HUES48 (cell line): Measurements from ENCODE around the gene DUOX1.

Source experiments
- H3K27ac ChIP-seq: one replicate; pipeline ENCODE4 v1.7.0; 2013; ENCODE audit warnings: low read depth, low read length, inconsistent platforms
- H3K27me3 ChIP-seq: 2 replicates; pipeline ENCODE4 v1.6.1; 2013; ENCODE audit warnings: mild to moderate bottlenecking, low read length; ENCODE audit not compliant: control insufficient read depth, insufficient read depth
- H3K36me3 ChIP-seq: 2 replicates; pipeline ENCODE4 v1.6.1; 2013; ENCODE audit warnings: low read length; ENCODE audit not compliant: control insufficient read depth, insufficient read depth
- H3K4me1 ChIP-seq: 2 replicates; pipeline ENCODE4 v1.6.1; 2013; ENCODE audit warnings: mild to moderate bottlenecking, low read length; ENCODE audit not compliant: control insufficient read depth, insufficient read depth
- H3K4me3 ChIP-seq: 2 replicates; pipeline ENCODE4 v1.5.1; 2013; ENCODE audit warnings: mild to moderate bottlenecking, low read depth, low read length
- H3K9ac ChIP-seq: 2 replicates; pipeline ENCODE4 v1.6.1; 2013; ENCODE audit warnings: mild to moderate bottlenecking, low read depth, low read length, moderate library complexity
- H3K9me3 ChIP-seq: 2 replicates; pipeline ENCODE4 v1.6.1; 2013; ENCODE audit warnings: low read length; ENCODE audit not compliant: control insufficient read depth, insufficient read depth

DUOX1 gene

DNA sequence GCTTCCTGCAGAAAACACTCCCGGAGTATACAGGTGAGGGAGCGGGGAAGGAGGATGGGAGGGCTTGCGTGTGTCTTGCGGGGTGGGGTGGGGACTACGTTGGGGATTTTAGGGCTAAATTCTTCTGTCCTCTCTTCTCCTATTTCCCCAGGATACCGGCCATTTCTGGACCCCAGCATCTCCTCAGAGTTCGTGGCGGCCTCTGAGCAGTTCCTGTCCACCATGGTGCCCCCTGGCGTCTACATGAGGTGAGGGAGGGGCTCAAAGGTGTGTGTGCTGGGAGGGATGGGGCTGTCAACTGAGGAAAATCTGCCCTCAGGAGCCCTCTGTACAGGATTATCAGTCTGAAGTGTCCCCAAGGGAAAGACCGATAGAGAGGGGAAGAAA is 6.6 kb downstream of the DUOX1 start:
- Histone ChIP-seq H3K4me3 (no peak overlapping the region), H3K27ac (no peak overlapping the region), H3K27me3 (peaks cover 66% of the 10 kb centered on the region), H3K4me1 (no peaks in the 10 kb centered on the region), H3K36me3 (no peaks in the 10 kb centered on the region), H3K9ac (no peak overlapping the region), H3K9me3 (no peaks in the 10 kb centered on the region)

DNA sequence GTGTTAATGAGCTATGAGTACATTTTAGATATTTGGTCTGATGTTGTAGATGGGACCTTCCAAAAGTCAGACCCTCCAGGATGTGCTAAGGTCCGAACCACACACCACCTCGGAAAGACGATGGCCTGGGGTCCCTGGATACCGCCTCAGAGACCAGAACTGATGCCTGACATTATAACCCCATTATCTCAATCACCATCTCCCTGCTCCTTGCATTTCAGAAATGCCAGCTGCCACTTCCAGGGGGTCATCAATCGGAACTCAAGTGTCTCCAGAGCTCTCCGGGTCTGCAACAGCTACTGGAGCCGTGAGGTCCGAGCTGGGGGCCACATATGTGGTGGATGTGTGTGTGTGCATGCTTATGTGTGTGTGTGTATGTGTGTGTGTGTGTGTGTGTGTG is 7.9 kb downstream of the DUOX1 start:
- H3K27ac ChIP-seq: no peak overlapping the region
- no peak overlapping the region for H3K4me3 ChIP-seq
- H3K36me3 ChIP-seq: no peaks in the 10 kb centered on the region
- H3K27me3 ChIP-seq: peaks cover 52% of the 10 kb centered on the region
- H3K4me1 ChIP-seq: no peaks in the 10 kb centered on the region
- no peak overlapping the region for H3K9ac ChIP-seq
- no peaks in the 10 kb centered on the region for H3K9me3 ChIP-seq

DNA sequence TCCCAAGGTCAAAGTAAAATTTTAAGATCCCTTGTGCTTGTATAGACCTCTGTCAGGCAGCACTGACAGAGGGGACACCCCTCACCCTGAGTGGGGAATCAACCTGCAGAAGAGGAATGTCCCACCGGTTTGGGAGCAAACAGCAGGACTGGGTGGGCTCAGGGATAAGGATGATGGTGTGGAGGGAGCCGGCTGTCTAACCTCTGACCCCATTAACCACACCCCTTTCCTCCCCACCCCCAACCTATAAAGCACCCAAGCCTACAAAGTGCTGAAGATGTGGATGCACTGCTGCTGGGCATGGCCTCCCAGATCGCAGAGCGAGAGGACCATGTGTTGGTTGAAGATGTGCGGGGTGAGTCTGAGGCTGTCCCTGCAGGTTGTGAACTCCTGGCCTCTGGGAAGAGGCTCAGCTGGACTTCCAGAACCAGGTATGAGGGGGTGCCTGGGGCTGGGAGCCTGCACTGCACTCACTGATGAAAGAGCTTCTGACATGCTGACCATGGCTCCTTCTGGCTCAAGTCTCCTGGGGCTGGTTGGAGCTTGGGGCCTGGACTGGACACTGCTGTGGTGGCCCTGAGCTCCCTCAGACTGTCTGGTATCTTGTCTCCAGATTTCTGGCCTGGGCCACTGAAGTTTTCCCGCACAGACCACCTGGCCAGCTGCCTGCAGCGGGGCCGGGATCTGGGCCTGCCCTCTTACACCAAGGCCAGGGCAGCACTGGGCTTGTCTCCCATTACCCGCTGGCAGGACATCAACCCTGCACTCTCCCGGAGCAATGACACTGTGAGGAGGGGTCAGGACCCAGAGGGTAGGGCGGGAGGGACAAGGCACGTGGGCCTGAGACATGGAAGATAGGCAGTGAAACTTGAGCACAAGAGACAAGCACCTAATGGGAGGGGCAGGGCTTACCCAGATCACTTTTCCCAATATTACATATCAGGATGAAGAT is 9.3 kb downstream of the DUOX1 start:
- no peak overlapping the region for H3K9ac ChIP-seq
- no peak overlapping the region for H3K27ac ChIP-seq
- H3K4me1 ChIP-seq: no peaks in the 10 kb centered on the region

DNA sequence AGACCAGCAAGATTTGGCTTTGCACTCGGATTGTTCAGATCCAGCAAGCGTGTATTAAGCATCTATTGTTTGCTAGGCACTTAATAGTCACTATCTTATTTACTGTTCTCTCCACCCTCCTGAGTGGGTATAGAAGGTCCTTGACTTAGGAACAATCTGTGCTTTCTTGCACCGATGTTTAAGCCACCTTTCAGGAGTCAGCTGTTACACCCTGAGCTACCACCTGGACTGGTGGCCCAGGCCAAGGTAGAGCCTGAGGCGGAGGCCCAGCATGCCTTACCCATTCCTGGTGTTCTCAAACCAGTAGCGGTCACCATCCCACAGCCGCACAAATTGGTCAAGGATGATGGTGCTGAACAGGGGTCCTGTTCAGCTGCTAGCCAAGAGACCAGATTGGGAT is 10.0 kb downstream of the DUOX1 start:
- Histone ChIP-seq H3K9me3 (no peaks in the 10 kb centered on the region), H3K4me3 (no peak overlapping the region), H3K27ac (no peak overlapping the region), H3K4me1 (no peaks in the 10 kb centered on the region), H3K9ac (no peak overlapping the region), H3K27me3 (peaks cover 32% of the 10 kb centered on the region), H3K36me3 (no peaks in the 10 kb centered on the region)

More for the DNA sequence above, 9.3 kb downstream of the DUOX1 start:
- H3K36me3 ChIP-seq: no peaks in the 10 kb centered on the region
- H3K4me3 ChIP-seq: no peak overlapping the region
- H3K9me3 ChIP-seq: no peaks in the 10 kb centered on the region
- H3K27me3 ChIP-seq: peaks cover 38% of the 10 kb centered on the region

DNA sequence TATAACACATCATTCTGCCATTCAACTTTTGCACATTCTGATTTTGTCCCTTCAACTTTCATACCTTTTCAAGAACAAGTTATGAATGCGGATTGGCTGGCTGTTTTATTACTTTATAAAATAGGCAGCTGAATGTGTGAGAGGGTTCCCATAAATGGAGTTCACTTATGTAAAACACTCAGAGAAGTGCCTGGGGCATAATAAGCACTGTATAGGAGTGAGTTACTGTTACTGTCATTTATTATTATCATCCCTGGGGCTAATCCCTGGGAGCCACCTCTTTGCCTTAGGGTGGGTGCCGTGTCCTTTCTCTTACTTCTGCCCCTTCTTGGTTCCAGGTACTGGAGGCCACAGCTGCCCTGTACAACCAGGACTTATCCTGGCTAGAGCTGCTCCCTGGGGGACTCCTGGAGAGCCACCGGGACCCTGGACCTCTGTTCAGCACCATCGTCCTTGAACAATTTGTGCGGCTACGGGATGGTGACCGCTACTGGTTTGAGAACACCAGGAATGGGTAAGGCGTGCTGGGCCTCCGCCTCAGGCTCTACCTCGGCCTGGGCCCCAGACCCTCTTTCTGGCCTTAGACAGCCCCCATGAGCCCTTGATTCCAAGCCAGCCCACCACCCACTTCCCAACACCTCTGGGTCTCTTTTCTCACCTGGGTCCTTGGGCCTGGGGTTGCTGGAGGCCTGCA is 10.9 kb downstream of the DUOX1 start:
- H3K27me3 ChIP-seq: peaks cover 24% of the 10 kb centered on the region
- H3K36me3 ChIP-seq: no peaks in the 10 kb centered on the region
- no peaks in the 10 kb centered on the region for H3K4me1 ChIP-seq
- H3K27ac ChIP-seq: no peak overlapping the region
- no peaks in the 10 kb centered on the region for H3K9me3 ChIP-seq
- no peak overlapping the region for H3K4me3 ChIP-seq
- no peak overlapping the region for H3K9ac ChIP-seq

DNA sequence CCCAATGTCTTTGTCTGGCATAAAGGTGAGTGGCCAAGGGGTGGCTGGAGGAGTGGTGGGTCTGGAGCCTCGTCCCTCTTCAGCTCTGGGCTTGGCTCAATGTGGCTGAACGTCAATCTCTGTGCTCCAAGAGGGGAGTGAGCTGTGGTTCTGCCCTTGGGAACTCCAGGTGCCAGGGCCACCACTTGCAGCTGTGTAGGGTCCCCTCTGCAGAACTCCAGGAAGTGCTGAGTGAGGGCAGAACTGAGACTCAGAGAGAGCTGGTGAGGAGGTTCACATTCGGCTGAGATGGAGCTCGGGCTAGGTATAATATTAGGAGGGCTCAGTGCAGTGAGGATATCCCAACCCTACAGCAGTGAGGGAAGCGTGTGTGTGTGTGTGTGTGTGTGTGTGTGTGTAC is 11.6 kb downstream of the DUOX1 start:
- H3K27me3 ChIP-seq: peaks cover 18% of the 10 kb centered on the region
- H3K4me3 ChIP-seq: no peak overlapping the region
- no peaks in the 10 kb centered on the region for H3K36me3 ChIP-seq
- no peaks in the 10 kb centered on the region for H3K9me3 ChIP-seq
- H3K9ac ChIP-seq: no peak overlapping the region
- no peak overlapping the region for H3K27ac ChIP-seq
- H3K4me1 ChIP-seq: no peaks in the 10 kb centered on the region

DNA sequence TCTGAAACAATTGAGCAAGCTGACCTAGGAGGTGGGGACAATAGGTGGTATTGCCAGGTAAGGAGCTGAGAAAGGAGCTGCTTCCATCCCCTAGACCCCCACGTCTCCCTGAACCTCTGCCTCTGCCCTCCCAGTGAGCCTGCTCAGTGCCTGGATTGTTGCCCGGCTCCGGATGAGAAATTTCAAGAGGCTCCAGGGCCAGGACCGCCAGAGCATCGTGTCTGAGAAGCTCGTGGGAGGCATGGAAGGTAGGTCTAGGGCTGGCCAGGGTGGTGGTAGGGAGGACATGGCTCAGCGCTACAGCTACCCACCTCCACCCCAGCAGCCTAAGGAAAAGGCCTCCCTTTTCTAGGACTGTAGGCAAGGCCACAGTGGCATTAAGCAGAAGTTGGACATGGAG is 13.3 kb downstream of the DUOX1 start:
- H3K27ac ChIP-seq: no peak overlapping the region
- H3K4me3 ChIP-seq: no peak overlapping the region

DNA sequence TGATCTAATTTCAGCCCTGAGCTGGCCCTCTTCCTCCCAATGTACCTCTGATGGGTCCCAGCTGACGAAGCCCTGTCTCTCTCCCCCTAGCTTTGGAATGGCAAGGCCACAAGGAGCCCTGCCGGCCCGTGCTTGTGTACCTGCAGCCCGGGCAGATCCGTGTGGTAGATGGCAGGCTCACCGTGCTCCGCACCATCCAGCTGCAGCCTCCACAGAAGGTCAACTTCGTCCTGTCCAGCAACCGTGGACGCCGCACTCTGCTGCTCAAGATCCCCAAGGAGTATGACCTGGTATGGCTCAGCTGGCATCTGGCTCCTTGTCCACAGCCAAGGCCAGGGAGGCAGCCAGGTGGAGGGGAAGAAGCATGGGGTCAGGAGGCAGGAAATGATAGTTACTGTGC is 14.2 kb downstream of the DUOX1 start:
- Histone ChIP-seq H3K27me3 (no peaks in the 10 kb centered on the region; the same call in 1 of the 2 replicates), H3K4me3 (no peak overlapping the region), H3K36me3 (no peaks in the 10 kb centered on the region), H3K4me1 (no peaks in the 10 kb centered on the region), H3K27ac (no peak overlapping the region), H3K9me3 (no peaks in the 10 kb centered on the region), H3K9ac (no peak overlapping the region)

More for the DNA sequence above, 13.3 kb downstream of the DUOX1 start:
- H3K4me1 ChIP-seq: no peaks in the 10 kb centered on the region
- H3K27me3 ChIP-seq: peaks cover 4% of the 10 kb centered on the region
- no peaks in the 10 kb centered on the region for H3K9me3 ChIP-seq
- no peak overlapping the region for H3K9ac ChIP-seq
- H3K36me3 ChIP-seq: no peaks in the 10 kb centered on the region

DNA sequence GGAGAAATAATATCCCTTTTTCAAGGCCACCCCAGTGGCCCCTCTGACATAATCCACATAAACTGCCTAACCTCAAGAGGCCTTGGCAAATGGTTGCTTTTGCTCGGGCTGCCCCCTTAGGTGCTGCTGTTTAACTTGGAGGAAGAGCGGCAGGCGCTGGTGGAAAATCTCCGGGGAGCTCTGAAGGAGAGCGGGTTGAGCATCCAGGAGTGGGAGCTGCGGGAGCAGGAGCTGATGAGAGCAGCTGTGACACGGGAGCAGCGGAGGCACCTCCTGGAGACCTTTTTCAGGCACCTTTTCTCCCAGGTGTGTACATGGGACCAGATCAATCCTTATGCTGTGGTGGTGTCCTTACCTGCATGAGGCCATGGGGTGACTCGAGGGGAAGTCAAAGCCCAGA is 15.0 kb downstream of the DUOX1 start:
- Histone ChIP-seq H3K4me3 (no peak overlapping the region), H3K9me3 (no peaks in the 10 kb centered on the region), H3K27me3 (no peaks in the 10 kb centered on the region; the same call in 1 of the 2 replicates)

DNA sequence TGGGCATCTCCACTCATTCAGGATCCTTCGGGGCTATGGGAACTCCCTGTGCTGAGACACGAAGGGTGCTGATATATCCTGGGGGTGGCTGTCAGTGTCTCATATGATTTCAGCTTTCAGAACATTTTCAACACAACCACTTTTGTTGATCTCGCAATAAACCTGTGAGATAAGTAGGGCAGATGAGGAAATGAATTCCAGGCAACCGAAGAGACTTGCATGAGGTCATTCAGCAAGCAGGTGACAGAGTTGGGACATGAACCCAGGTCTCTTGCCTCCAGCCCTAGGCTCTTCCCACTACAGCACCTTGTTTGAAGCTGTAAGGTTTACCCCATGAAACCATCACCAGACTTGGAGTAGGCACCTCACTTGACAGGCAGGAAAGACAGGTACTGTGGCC is 16.6 kb downstream of the DUOX1 start:
- Histone ChIP-seq H3K27ac (no peak overlapping the region), H3K9me3 (no peaks in the 10 kb centered on the region), H3K4me1 (no peaks in the 10 kb centered on the region), H3K36me3 (no peaks in the 10 kb centered on the region), H3K27me3 (no peaks in the 10 kb centered on the region; the same call in 1 of the 2 replicates), H3K4me3 (no peak overlapping the region), H3K9ac (no peak overlapping the region)

More for the DNA sequence above, 15.0 kb downstream of the DUOX1 start:
- Histone ChIP-seq H3K9ac (no peak overlapping the region), H3K36me3 (no peaks in the 10 kb centered on the region), H3K4me1 (no peaks in the 10 kb centered on the region), H3K27ac (no peak overlapping the region)

DNA sequence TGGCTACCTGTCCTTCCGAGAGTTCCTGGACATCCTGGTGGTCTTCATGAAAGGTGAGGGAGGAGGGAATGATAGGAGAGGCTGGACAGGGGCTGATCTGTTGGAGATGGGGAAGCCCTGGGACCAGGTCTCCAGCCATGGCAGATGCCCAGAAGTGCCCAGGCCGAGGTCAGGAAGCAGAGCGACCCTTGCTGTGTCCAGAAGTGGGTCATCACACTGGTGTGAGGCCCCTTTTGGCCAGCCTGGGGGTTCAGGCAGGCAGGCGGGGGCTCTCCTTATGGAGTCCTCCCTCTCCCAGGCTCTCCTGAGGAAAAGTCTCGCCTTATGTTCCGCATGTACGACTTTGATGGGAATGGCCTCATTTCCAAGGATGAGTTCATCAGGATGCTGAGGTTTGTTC is 17.8 kb downstream of the DUOX1 start:
- Histone ChIP-seq H3K4me1 (no peaks in the 10 kb centered on the region), H3K36me3 (no peaks in the 10 kb centered on the region), H3K4me3 (no peak overlapping the region), H3K27ac (no peak overlapping the region), H3K9me3 (no peaks in the 10 kb centered on the region), H3K27me3 (no peaks in the 10 kb centered on the region; the same call in 1 of the 2 replicates), H3K9ac (no peak overlapping the region)
